Measurements from ENCODE around the gene TBC1D22B.

The TBC1D22B gene

DNA sequence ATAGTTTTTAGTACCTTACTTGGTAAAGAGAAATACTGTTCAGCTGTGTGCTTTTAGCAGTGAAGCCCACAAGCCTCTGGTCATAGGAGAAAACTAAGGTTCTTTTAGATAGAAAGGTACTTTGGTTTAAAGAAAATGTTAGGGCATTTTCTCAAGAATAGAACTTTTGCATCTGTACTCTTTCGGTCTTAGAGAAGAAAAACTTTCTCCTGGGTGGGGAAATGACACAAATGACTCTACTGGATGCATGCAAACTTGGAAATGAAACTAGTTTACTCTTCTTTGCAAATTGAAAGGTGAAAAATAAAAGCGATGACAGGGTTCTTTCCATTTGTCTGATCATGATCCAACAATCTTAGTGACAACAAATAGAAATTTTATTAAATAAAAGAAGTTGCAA lies 2.5 kb downstream of the TBC1D22B start:
- H3K4me1 ChIP-seq (ENCODE audit: control insufficient read depth, insufficient read depth, low read length) = peaks cover 7% of the 10 kb centered on the region; the same call in 1 of the 2 replicates
- ChIA-PET POLR2A (interaction anchor here (0.6 kb wide), 1 partner anchor 53 kb away, joined by 3 read pairs; no protein-coding TSS in a partner anchor), CTCF (interaction anchor here (0.6 to 3.5 kb wide), 2 partner anchors 51 to 307 kb away, joined by 4 to 12 read pairs; no protein-coding TSS in a partner anchor)

GRCh38 chr6:37260444-37260843 lies 2.9 kb downstream of the TBC1D22B start:
- H3K4me1 ChIP-seq (ENCODE audit: control insufficient read depth, insufficient read depth, low read length) = peaks cover 7% of the 10 kb centered on the region; the same call in 1 of the 2 replicates
- no peak overlapping the region for H3K27ac ChIP-seq (ENCODE audit: extremely low read depth, low read depth, low read length)
- CTCF ChIA-PET = interaction anchor here (0.6 to 3.5 kb wide), 3 partner anchors 51 to 306 kb away, joined by 4 to 12 read pairs (median 5); no protein-coding TSS in a partner anchor
- TF ChIP-seq PRDM10 (tag by site-specific recombination; IDR thresholded peaks at IDR 0.05) (no peak), ZNF157 (tag by site-specific recombination; IDR thresholded peaks at IDR 0.05) (no peak), ZNF221 (tag by site-specific recombination; IDR thresholded peaks at IDR 0.05; ENCODE audit: borderline replicate concordance) (no peak), KLF7 (tag by site-specific recombination; IDR thresholded peaks at IDR 0.05; ENCODE audit: borderline replicate concordance) (no peak), RBAK (tag by site-specific recombination; IDR thresholded peaks at IDR 0.05) (no peak)
- no peaks in the 10 kb centered on the region; a peak in 1 of 3 replicates for H3K36me3 ChIP-seq (ENCODE audit: control insufficient read depth in 2 of 2, insufficient read depth in 1 of 2, low read length in 2 of 2)
- POLR2A ChIA-PET = interaction anchor here (0.6 kb wide), 1 partner anchor 53 kb away, joined by 3 read pairs; no protein-coding TSS in a partner anchor
- H3K4me3 ChIP-seq (ENCODE audit: low read depth, low read length) = no peak overlapping the region
- H3K9me3 ChIP-seq (ENCODE audit: control insufficient read depth, insufficient read depth, low read depth, low read length) = no peaks in the 10 kb centered on the region

More for the DNA sequence above, 2.5 kb downstream of the TBC1D22B start:
- Histone ChIP-seq H3K36me3 (ENCODE audit: control insufficient read depth in 2 of 2, insufficient read depth in 1 of 2, low read length in 2 of 2) (no peaks in the 10 kb centered on the region; a peak in 1 of 3 replicates), H3K4me3 (ENCODE audit: low read depth, low read length) (no peak overlapping the region), H3K9me3 (ENCODE audit: control insufficient read depth, insufficient read depth, low read depth, low read length) (no peaks in the 10 kb centered on the region), H3K27ac (ENCODE audit: extremely low read depth, low read depth, low read length) (no peak overlapping the region)
- TF ChIP-seq PRDM1 (tag by site-specific recombination; IDR thresholded peaks at IDR 0.05) (peak; percentile 77; the same call in 1 of the 2 replicates), ZNF776 (tag by site-specific recombination; IDR thresholded peaks at IDR 0.05; ENCODE audit: borderline replicate concordance) (no peak), ZNF184 (tag by site-specific recombination; IDR thresholded peaks at IDR 0.05) (no peak)
- TF ChIP-seq, protein P1, sequence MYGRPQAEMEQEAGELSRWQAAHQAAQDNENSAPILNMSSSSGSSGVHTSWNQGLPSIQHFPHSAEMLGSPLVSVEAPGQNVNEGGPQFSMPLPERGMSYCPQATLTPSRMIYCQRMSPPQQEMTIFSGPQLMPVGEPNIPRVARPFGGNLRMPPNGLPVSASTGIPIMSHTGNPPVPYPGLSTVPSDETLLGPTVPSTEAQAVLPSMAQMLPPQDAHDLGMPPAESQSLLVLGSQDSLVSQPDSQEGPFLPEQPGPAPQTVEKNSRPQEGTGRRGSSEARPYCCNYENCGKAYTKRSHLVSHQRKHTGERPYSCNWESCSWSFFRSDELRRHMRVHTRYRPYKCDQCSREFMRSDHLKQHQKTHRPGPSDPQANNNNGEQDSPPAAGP (tag by site-specific recombination; IDR thresholded peaks at IDR 0.05) = no peak

- TF ChIP-seq ZNF544 (tag by site-specific recombination; IDR thresholded peaks at IDR 0.05) (no peak), ZNF830 (tag by site-specific recombination; IDR thresholded peaks at IDR 0.05; ENCODE audit: low read depth) (no peak), ZNF140 (tag by site-specific recombination; IDR thresholded peaks at IDR 0.05) (no peak), GLIS1 (tag by site-specific recombination; IDR thresholded peaks at IDR 0.05) (no peak), ZNF777 (tag by site-specific recombination; IDR thresholded peaks at IDR 0.05; ENCODE audit: borderline replicate concordance) (no peak), BCL11B (tag by site-specific recombination; IDR thresholded peaks at IDR 0.05; ENCODE audit: low read depth) (no peak), ZNF202 (tag by site-specific recombination; IDR thresholded peaks at IDR 0.05; ENCODE audit: borderline replicate concordance) (no peak), ZNF707 (tag by site-specific recombination; IDR thresholded peaks at IDR 0.05) (no peak), ZNF350 (tag by site-specific recombination; IDR thresholded peaks at IDR 0.05) (no peak), YY1 (tag by site-specific recombination; IDR thresholded peaks at IDR 0.05) (no peak), SCRT2 (tag by site-specific recombination; IDR thresholded peaks at IDR 0.05) (no peak), PRDM1 (tag by site-specific recombination; IDR thresholded peaks at IDR 0.05) (no peak), IKZF3 (tag by site-specific recombination; IDR thresholded peaks at IDR 0.05) (no peak), ZNF248 (tag by site-specific recombination; IDR thresholded peaks at IDR 0.05) (no peak), ZNF148 (tag by site-specific recombination; IDR thresholded peaks at IDR 0.05; ENCODE audit: borderline replicate concordance) (no peak), ZNF48 (tag by site-specific recombination; IDR thresholded peaks at IDR 0.05) (no peak)
- CTCF ChIA-PET = interaction anchor here (0.6 to 3.5 kb wide), 7 partner anchors 10 to 243 kb away, joined by 3 to 12 read pairs (median 4); no protein-coding TSS in a partner anchor
- Histone ChIP-seq H3K9me3 (ENCODE audit: control insufficient read depth, insufficient read depth, low read depth, low read length) (no peaks in the 10 kb centered on the region), H3K4me3 (ENCODE audit: low read depth, low read length) (no peak overlapping the region), H3K36me3 (ENCODE audit: control insufficient read depth in 2 of 2, insufficient read depth in 1 of 2, low read length in 2 of 2) (no peaks in the 10 kb centered on the region; a peak in 1 of 3 replicates), H3K27ac (ENCODE audit: extremely low read depth, low read depth, low read length) (no peak overlapping the region), H3K4me1 (ENCODE audit: control insufficient read depth, insufficient read depth, low read length) (peaks cover 7% of the 10 kb centered on the region; the same call in 1 of the 2 replicates)
- POLR2A ChIA-PET = interaction anchor here (0.6 to 0.7 kb wide), 2 partner anchors 9 to 38 kb away, joined by 3 to 4 read pairs; no protein-coding TSS in a partner anchor
These were observed 3.6 kb downstream of the TBC1D22B start for GRCh38 chr6:37261198-37261597.

Measured in HEK293 (cell line).